ENCODE measurements around the gene LRP1B.

Gene LRP1B

GRCh38 chr2:141654311-141654710 lies 476.5 kb downstream of the LRP1B start:
- no peaks in the 10 kb centered on the region for H3K79me2 ChIP-seq (ENCODE audit: low read length)
- no peak for TF ChIP-seq EZH2phosphoT487 (IDR thresholded peaks at IDR 0.05; ENCODE audit: low read length)
- H3F3A ChIP-seq (ENCODE audit: insufficient read depth, low read length): no peaks in the 10 kb centered on the region
- no peaks in the 10 kb centered on the region for H3K27me3 ChIP-seq (replicated peaks; ENCODE audit: insufficient read depth, low read length)
- H3K9me3 ChIP-seq (replicated peaks; ENCODE audit: insufficient read depth, low read length): no peaks in the 10 kb centered on the region
- H3K27ac ChIP-seq (ENCODE audit: low read length): no peak overlapping the region
- H3K4me2 ChIP-seq (ENCODE audit: low read depth, low read length): no peak overlapping the region
- H3K9me2 ChIP-seq (replicated peaks; ENCODE audit: insufficient read depth, low read length): no peaks in the 10 kb centered on the region
- no peak overlapping the region for H2AFZ ChIP-seq (ENCODE audit: low read length)
- H3K36me3 ChIP-seq (replicated peaks; ENCODE audit: insufficient read depth, low read length): no peaks in the 10 kb centered on the region
- no peaks in the 10 kb centered on the region for H4K20me1 ChIP-seq (ENCODE audit: insufficient read depth, low read length)
- H3K9ac ChIP-seq (ENCODE audit: low read length): no peak overlapping the region
- H3K4me1 ChIP-seq (ENCODE audit: low read length): no peaks in the 10 kb centered on the region
- H3K4me3 ChIP-seq (ENCODE audit: low read length): no peak overlapping the region
- DNase-seq: no peak

- no peaks in the 10 kb centered on the region for H3K9me3 ChIP-seq (replicated peaks; ENCODE audit: insufficient read depth, low read length)
- H3K9ac ChIP-seq (ENCODE audit: low read length): no peak overlapping the region
- H2AFZ ChIP-seq (ENCODE audit: low read length): no peak overlapping the region
- no peak for DNase-seq
- no peaks in the 10 kb centered on the region for H3K36me3 ChIP-seq (replicated peaks; ENCODE audit: insufficient read depth, low read length)
- H3K79me2 ChIP-seq (ENCODE audit: low read length): no peaks in the 10 kb centered on the region
- no peaks in the 10 kb centered on the region for H3F3A ChIP-seq (ENCODE audit: insufficient read depth, low read length)
- TF ChIP-seq EZH2 (optimal IDR thresholded peaks at IDR 0.05; ENCODE audit: low read depth, low read length) (no peak), CTCF (IDR thresholded peaks at IDR 0.05; ENCODE audit: low read length) (no peak), EZH2phosphoT487 (IDR thresholded peaks at IDR 0.05; ENCODE audit: low read length) (no peak)
- H3K9me2 ChIP-seq (replicated peaks; ENCODE audit: insufficient read depth, low read length): no peaks in the 10 kb centered on the region
- H3K4me2 ChIP-seq (ENCODE audit: low read depth, low read length): no peak overlapping the region
- H3K27me3 ChIP-seq (replicated peaks; ENCODE audit: insufficient read depth, low read length): no peaks in the 10 kb centered on the region
- no peak overlapping the region for H3K27ac ChIP-seq (ENCODE audit: low read length)
- no peaks in the 10 kb centered on the region for H4K20me1 ChIP-seq (ENCODE audit: insufficient read depth, low read length)
- H3K4me1 ChIP-seq (ENCODE audit: low read length): no peaks in the 10 kb centered on the region
- H3K4me3 ChIP-seq (ENCODE audit: low read length): no peak overlapping the region
Measured at GRCh38 chr2:141653184-141653583, 477.6 kb downstream of the LRP1B start.

GRCh38 chr2:141652308-141652707 lies 478.5 kb downstream of the LRP1B start:
- TF ChIP-seq EZH2 (optimal IDR thresholded peaks at IDR 0.05; ENCODE audit: low read depth, low read length) (no peak), EZH2phosphoT487 (IDR thresholded peaks at IDR 0.05; ENCODE audit: low read length) (no peak), CTCF (IDR thresholded peaks at IDR 0.05; ENCODE audit: low read length) (no peak)
- no peak overlapping the region for H2AFZ ChIP-seq (ENCODE audit: low read length)
- no peak overlapping the region for H3K4me3 ChIP-seq (ENCODE audit: low read length)
- H3K27me3 ChIP-seq (replicated peaks; ENCODE audit: insufficient read depth, low read length): no peaks in the 10 kb centered on the region
- H3K9ac ChIP-seq (ENCODE audit: low read length): no peak overlapping the region
- no peak overlapping the region for H3K27ac ChIP-seq (ENCODE audit: low read length)
- H3K9me2 ChIP-seq (replicated peaks; ENCODE audit: insufficient read depth, low read length): no peaks in the 10 kb centered on the region
- DNase-seq: no peak
- H3K36me3 ChIP-seq (replicated peaks; ENCODE audit: insufficient read depth, low read length): no peaks in the 10 kb centered on the region
- H3K79me2 ChIP-seq (ENCODE audit: low read length): no peaks in the 10 kb centered on the region
- no peaks in the 10 kb centered on the region for H4K20me1 ChIP-seq (ENCODE audit: insufficient read depth, low read length)
- H3F3A ChIP-seq (ENCODE audit: insufficient read depth, low read length): no peaks in the 10 kb centered on the region
- no peak overlapping the region for H3K4me2 ChIP-seq (ENCODE audit: low read depth, low read length)
- H3K9me3 ChIP-seq (replicated peaks; ENCODE audit: insufficient read depth, low read length): no peaks in the 10 kb centered on the region
- H3K4me1 ChIP-seq (ENCODE audit: low read length): no peaks in the 10 kb centered on the region

- Histone ChIP-seq H3K36me3 (replicated peaks; ENCODE audit: insufficient read depth, low read length) (no peaks in the 10 kb centered on the region), H3K79me2 (ENCODE audit: low read length) (no peaks in the 10 kb centered on the region), H3K27me3 (replicated peaks; ENCODE audit: insufficient read depth, low read length) (no peaks in the 10 kb centered on the region), H3K4me3 (ENCODE audit: low read length) (no peak overlapping the region), H3F3A (ENCODE audit: insufficient read depth, low read length) (no peaks in the 10 kb centered on the region), H3K27ac (ENCODE audit: low read length) (no peak overlapping the region), H3K9me3 (replicated peaks; ENCODE audit: insufficient read depth, low read length) (no peaks in the 10 kb centered on the region), H3K4me1 (ENCODE audit: low read length) (no peaks in the 10 kb centered on the region), H4K20me1 (ENCODE audit: insufficient read depth, low read length) (no peaks in the 10 kb centered on the region), H3K9me2 (replicated peaks; ENCODE audit: insufficient read depth, low read length) (no peaks in the 10 kb centered on the region), H2AFZ (ENCODE audit: low read length) (no peak overlapping the region), H3K9ac (ENCODE audit: low read length) (no peak overlapping the region), H3K4me2 (ENCODE audit: low read depth, low read length) (no peak overlapping the region)
- TF ChIP-seq EZH2phosphoT487 (IDR thresholded peaks at IDR 0.05; ENCODE audit: low read length): no peak
- no peak for TF ChIP-seq CTCF (IDR thresholded peaks at IDR 0.05; ENCODE audit: low read length)
- no peak for TF ChIP-seq EZH2 (optimal IDR thresholded peaks at IDR 0.05; ENCODE audit: low read depth, low read length)
- no peak for DNase-seq
Measured at GRCh38 chr2:141647353-141647752, 483.5 kb downstream of the LRP1B start.
